ENCODE data around the gene TENM4.

Gene TENM4

GRCh38 chr11:78732246-78732645 is 708.6 kb downstream of the TENM4 start:
- Histone ChIP-seq H3K4me1 (no peaks in the 10 kb centered on the region), H3K27ac (no peak overlapping the region), H3K27me3 (no peaks in the 10 kb centered on the region), H3K9me3 (no peaks in the 10 kb centered on the region), H3K4me3 (no peak overlapping the region), H3K36me3 (no peaks in the 10 kb centered on the region)
- no peak for DNase-seq
- TF ChIP-seq, protein P1, sequence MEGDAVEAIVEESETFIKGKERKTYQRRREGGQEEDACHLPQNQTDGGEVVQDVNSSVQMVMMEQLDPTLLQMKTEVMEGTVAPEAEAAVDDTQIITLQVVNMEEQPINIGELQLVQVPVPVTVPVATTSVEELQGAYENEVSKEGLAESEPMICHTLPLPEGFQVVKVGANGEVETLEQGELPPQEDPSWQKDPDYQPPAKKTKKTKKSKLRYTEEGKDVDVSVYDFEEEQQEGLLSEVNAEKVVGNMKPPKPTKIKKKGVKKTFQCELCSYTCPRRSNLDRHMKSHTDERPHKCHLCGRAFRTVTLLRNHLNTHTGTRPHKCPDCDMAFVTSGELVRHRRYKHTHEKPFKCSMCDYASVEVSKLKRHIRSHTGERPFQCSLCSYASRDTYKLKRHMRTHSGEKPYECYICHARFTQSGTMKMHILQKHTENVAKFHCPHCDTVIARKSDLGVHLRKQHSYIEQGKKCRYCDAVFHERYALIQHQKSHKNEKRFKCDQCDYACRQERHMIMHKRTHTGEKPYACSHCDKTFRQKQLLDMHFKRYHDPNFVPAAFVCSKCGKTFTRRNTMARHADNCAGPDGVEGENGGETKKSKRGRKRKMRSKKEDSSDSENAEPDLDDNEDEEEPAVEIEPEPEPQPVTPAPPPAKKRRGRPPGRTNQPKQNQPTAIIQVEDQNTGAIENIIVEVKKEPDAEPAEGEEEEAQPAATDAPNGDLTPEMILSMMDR (IDR thresholded peaks at IDR 0.05), result no peak
- intact Hi-C loops (cut with DNase I; ENCODE audit: low total_unique reads), result no loop called here

- H3K4me1 ChIP-seq, result no peaks in the 10 kb centered on the region
- H3K36me3 ChIP-seq, result no peaks in the 10 kb centered on the region
- TF ChIP-seq, protein P1 (IDR thresholded peaks at IDR 0.05), result no peak
- H3K4me3 ChIP-seq, result no peak overlapping the region
- DNase-seq, result no peak
- intact Hi-C loops (cut with DNase I; ENCODE audit: low total_unique reads), result no loop called here
- no peak overlapping the region for H3K27ac ChIP-seq
- no peaks in the 10 kb centered on the region for H3K9me3 ChIP-seq
- no peaks in the 10 kb centered on the region for H3K27me3 ChIP-seq
These were observed 709.8 kb downstream of the TENM4 start for GRCh38 chr11:78731027-78731426.

- H3K9me3 ChIP-seq, result no peaks in the 10 kb centered on the region
- TF ChIP-seq, protein P1 (IDR thresholded peaks at IDR 0.05), result no peak
- H3K27ac ChIP-seq, result no peak overlapping the region
- no peaks in the 10 kb centered on the region for H3K4me1 ChIP-seq
- no peaks in the 10 kb centered on the region for H3K27me3 ChIP-seq
- H3K4me3 ChIP-seq, result no peak overlapping the region
- H3K36me3 ChIP-seq, result no peaks in the 10 kb centered on the region
- DNase-seq, result no peak
- intact Hi-C loops (cut with DNase I; ENCODE audit: low total_unique reads), result no loop called here
These were observed 710.5 kb downstream of the TENM4 start for GRCh38 chr11:78730267-78730824.

DNA sequence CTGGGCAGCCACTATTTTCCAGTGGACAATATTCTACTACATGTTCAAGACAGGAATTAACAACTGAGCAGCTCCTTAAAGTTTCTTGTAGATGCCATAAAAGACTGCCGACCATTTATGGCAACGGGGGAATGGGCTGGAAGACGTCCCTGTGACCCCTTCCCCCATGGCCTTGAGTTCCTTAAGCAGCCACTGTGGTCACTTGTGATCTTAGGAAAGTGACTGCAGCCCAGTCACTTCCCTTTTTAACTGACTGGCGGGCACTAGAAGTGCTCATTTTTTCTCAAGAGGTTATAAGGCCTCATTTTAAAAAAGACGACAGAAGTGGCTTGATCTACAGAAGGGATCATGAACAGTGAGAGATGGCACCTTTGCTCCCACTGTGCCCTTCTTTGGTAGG is 713.0 kb downstream of the TENM4 start:
- Histone ChIP-seq H3K4me1 (no peaks in the 10 kb centered on the region), H3K4me3 (no peak overlapping the region), H3K27ac (no peak overlapping the region), H3K9me3 (no peaks in the 10 kb centered on the region), H3K27me3 (no peaks in the 10 kb centered on the region), H3K36me3 (no peaks in the 10 kb centered on the region)
- TF ChIP-seq, protein P1 (IDR thresholded peaks at IDR 0.05), result no peak
- no peak for DNase-seq
- intact Hi-C loops (cut with DNase I; ENCODE audit: low total_unique reads), result no loop called here

DNA sequence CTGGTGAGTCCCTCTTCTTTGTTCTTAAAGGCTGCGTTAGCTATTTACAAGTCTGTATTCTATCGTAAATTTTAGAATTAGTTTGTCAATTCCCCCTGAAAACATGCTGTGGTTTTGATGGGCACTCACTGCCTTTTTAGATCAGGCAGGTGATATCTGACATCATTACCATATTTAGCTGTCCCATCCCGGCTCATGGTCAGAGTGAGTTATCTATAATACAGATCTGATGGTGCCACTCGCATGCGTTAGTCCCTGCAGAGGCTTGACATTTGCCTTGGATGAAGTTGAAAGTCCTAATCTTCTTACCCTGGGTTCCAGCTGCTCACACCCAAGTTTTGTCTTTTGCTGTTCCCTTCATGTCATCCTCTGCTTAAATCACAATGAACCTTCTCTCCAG is 715.6 kb downstream of the TENM4 start:
- H3K27ac ChIP-seq, result no peak overlapping the region
- peaks cover 0 to 9% (median 0%) of the 10 kb centered on the region in 3 donors for H3K36me3 ChIP-seq
- H3K27me3 ChIP-seq, result no peaks in the 10 kb centered on the region
- no peak for DNase-seq
- H3K4me3 ChIP-seq, result no peak overlapping the region
- intact Hi-C loops (cut with DNase I; ENCODE audit: low total_unique reads), result no loop called here
- H3K4me1 ChIP-seq, result no peaks in the 10 kb centered on the region
- TF ChIP-seq, protein P1 (IDR thresholded peaks at IDR 0.05), result no peak
- no peaks in the 10 kb centered on the region for H3K9me3 ChIP-seq

GRCh38 chr11:78722786-78723185 is 718.0 kb downstream of the TENM4 start:
- intact Hi-C loops (cut with DNase I; ENCODE audit: low total_unique reads), result no loop called here
- Histone ChIP-seq H3K27me3 (no peaks in the 10 kb centered on the region), H3K36me3 (peaks cover 0 to 9% (median 0%) of the 10 kb centered on the region in 3 donors), H3K9me3 (no peaks in the 10 kb centered on the region), H3K27ac (no peak overlapping the region), H3K4me3 (no peak overlapping the region), H3K4me1 (no peaks in the 10 kb centered on the region)
- TF ChIP-seq, protein P1 (IDR thresholded peaks at IDR 0.05), result no peak
- no peak for DNase-seq
